ENCODE measurements around the gene EPS8L1. TPM values are rescaled to one million over a fixed set of nuclear protein-coding genes. Genes with fewer than 3 reads are reported as not detected.

The EPS8L1 gene
- total RNA-seq, 2 donors from 2014 or later: 29.4 to 52.8 TPM

- Histone ChIP-seq H3K4me3 (ENCODE audit: low read length) (peak overlapping the region; percentile 78), H3K36me3 (ENCODE audit: control insufficient read depth, insufficient read depth, low read length) (peaks cover 14% of the 10 kb centered on the region), H3K9me3 (ENCODE audit: control insufficient read depth, low read length) (no peaks in the 10 kb centered on the region), H3K27me3 (ENCODE audit: control insufficient read depth, insufficient read depth, low read length, poor library complexity, severe bottlenecking) (peaks cover 24% of the 10 kb centered on the region), H3K9ac (ENCODE audit: extremely low read depth, low read length, poor library complexity, severe bottlenecking) (no peak overlapping the region), H3K27ac (ENCODE audit: low read depth, low read length) (no peak overlapping the region), H3K4me1 (ENCODE audit: control insufficient read depth, insufficient read depth, low read length) (no peaks in the 10 kb centered on the region)
- H3K4me3 Mint-ChIP-seq: peak overlapping the region; percentile 62
- peaks cover 31% of the 10 kb centered on the region for H3K4me1 Mint-ChIP-seq
- peaks cover 38% of the 10 kb centered on the region for H3K27me3 Mint-ChIP-seq (ENCODE audit: insufficient read depth)
- peaks cover 2% of the 10 kb centered on the region for H3K9me3 Mint-ChIP-seq
- peaks cover 20% of the 10 kb centered on the region for H3K36me3 Mint-ChIP-seq (ENCODE audit: low read depth)
- TF ChIP-seq CTCF (conservative IDR thresholded peaks at IDR 0.05): no peak
- DNase-seq: peak; percentile 60
- 76 to 83% methylated on average over 12 of the region's 12 CpGs for WGBS, 2 experiments (ENCODE audit: insufficient coverage in 1 of 2, insufficient read length in 1 of 2)
- H3K27ac Mint-ChIP-seq: peak overlapping the region; percentile 81
These were observed 12.4 kb downstream of the EPS8L1 start for GRCh38 chr19:55088021-55088451.

- DNase-seq: peak; percentile 98
These were observed 13.1 kb downstream of the EPS8L1 start for GRCh38 chr19:55088543-55089341.

GRCh38 chr19:55089342-55089944 lies 13.8 kb downstream of the EPS8L1 start:
- Mint-ChIP-seq H3K36me3 (ENCODE audit: low read depth) (peaks cover 20% of the 10 kb centered on the region), H3K27ac (no peak overlapping the region), H3K27me3 (ENCODE audit: insufficient read depth) (peaks cover 25% of the 10 kb centered on the region), H3K4me1 (peaks cover 26% of the 10 kb centered on the region), H3K9me3 (no peaks in the 10 kb centered on the region), H3K4me3 (no peak overlapping the region)
- DNase-seq: no peak
- H3K9me3 ChIP-seq (ENCODE audit: control insufficient read depth, low read length): no peaks in the 10 kb centered on the region
- TF ChIP-seq CTCF (conservative IDR thresholded peaks at IDR 0.05): no peak
- peaks cover 13% of the 10 kb centered on the region for H3K27me3 ChIP-seq (ENCODE audit: control insufficient read depth, insufficient read depth, low read length, poor library complexity, severe bottlenecking)
- no peak overlapping the region for H3K27ac ChIP-seq (ENCODE audit: low read depth, low read length)
- H3K4me1 ChIP-seq (ENCODE audit: control insufficient read depth, insufficient read depth, low read length): no peaks in the 10 kb centered on the region
- 95 to 100% methylated on average over 2 to 3 of the region's 3 CpGs for WGBS, 2 experiments (ENCODE audit: insufficient coverage in 1 of 2, insufficient read length in 1 of 2)
- H3K4me3 ChIP-seq (ENCODE audit: low read length): no peak overlapping the region
- no peak overlapping the region for H3K9ac ChIP-seq (ENCODE audit: extremely low read depth, low read length, poor library complexity, severe bottlenecking)
- H3K36me3 ChIP-seq (ENCODE audit: control insufficient read depth, insufficient read depth, low read length): peaks cover 14% of the 10 kb centered on the region

More at GRCh38 chr19:55088543-55089341, 13.1 kb downstream of the EPS8L1 start:
- Histone ChIP-seq H3K27ac (ENCODE audit: low read depth, low read length) (no peak overlapping the region), H3K36me3 (ENCODE audit: control insufficient read depth, insufficient read depth, low read length) (peaks cover 14% of the 10 kb centered on the region), H3K9me3 (ENCODE audit: control insufficient read depth, low read length) (no peaks in the 10 kb centered on the region), H3K4me3 (ENCODE audit: low read length) (no peak overlapping the region), H3K4me1 (ENCODE audit: control insufficient read depth, insufficient read depth, low read length) (no peaks in the 10 kb centered on the region), H3K9ac (ENCODE audit: extremely low read depth, low read length, poor library complexity, severe bottlenecking) (no peak overlapping the region), H3K27me3 (ENCODE audit: control insufficient read depth, insufficient read depth, low read length, poor library complexity, severe bottlenecking) (peaks cover 20% of the 10 kb centered on the region)
- TF ChIP-seq CTCF (conservative IDR thresholded peaks at IDR 0.05): peak; percentile 99
- H3K4me1 Mint-ChIP-seq: peaks cover 31% of the 10 kb centered on the region
- 71 to 79% methylated on average over 5 to 13 of the region's 18 CpGs for WGBS, 2 experiments (ENCODE audit: insufficient coverage in 1 of 2, insufficient read length in 1 of 2)
- peaks cover 20% of the 10 kb centered on the region for H3K36me3 Mint-ChIP-seq (ENCODE audit: low read depth)
- peak overlapping the region; percentile 62 for H3K4me3 Mint-ChIP-seq
- peaks cover 32% of the 10 kb centered on the region for H3K27me3 Mint-ChIP-seq (ENCODE audit: insufficient read depth)
- peak overlapping the region; percentile 81 for H3K27ac Mint-ChIP-seq
- no peaks in the 10 kb centered on the region for H3K9me3 Mint-ChIP-seq

All from endodermal cell (in vitro differentiated cells).